Measurements from ENCODE around the gene HIVEP3. TPM values are rescaled to one million over a fixed set of nuclear protein-coding genes. Genes with fewer than 3 reads are reported as not detected.

Gene HIVEP3
- total RNA-seq, 1 donor = 1.8 TPM

- DNase-seq (ENCODE audit: insufficient read length, low spot score, missing footprints) = peak; percentile 71
- Histone ChIP-seq H3K79me2 (ENCODE audit: insufficient read depth, low read length) (no peaks in the 10 kb centered on the region), H3K4me1 (ENCODE audit: insufficient read depth, low read length) (peaks cover 13% of the 10 kb centered on the region), H4K20me1 (ENCODE audit: insufficient read depth, low read length) (peaks cover 3% of the 10 kb centered on the region), H3K9me3 (ENCODE audit: low read depth, low read length) (no peaks in the 10 kb centered on the region), H3K4me3 (ENCODE audit: insufficient read depth, low read length) (no peak overlapping the region), H2AFZ (ENCODE audit: low read length) (no peak overlapping the region), H3K4me2 (ENCODE audit: insufficient read depth, low read length) (no peak overlapping the region), H3K27me3 (ENCODE audit: insufficient read depth, low read length) (no peaks in the 10 kb centered on the region), H3K36me3 (ENCODE audit: insufficient read depth, low read length) (no peaks in the 10 kb centered on the region), H3K27ac (ENCODE audit: low read depth, low read length) (no peak overlapping the region)
- no peak for TF ChIP-seq CTCF (IDR thresholded peaks at IDR 0.05; ENCODE audit: extremely low read depth, low read depth, low read length)
These were observed 432.7 kb downstream of the HIVEP3 start for GRCh38 chr1:41486053-41486370.

- no peaks in the 10 kb centered on the region for H3K9me3 ChIP-seq (ENCODE audit: low read depth, low read length)
- no peak for TF ChIP-seq CTCF (IDR thresholded peaks at IDR 0.05; ENCODE audit: extremely low read depth, low read depth, low read length)
- no peak overlapping the region for H2AFZ ChIP-seq (ENCODE audit: low read length)
- H4K20me1 ChIP-seq (ENCODE audit: insufficient read depth, low read length) = peaks cover 3% of the 10 kb centered on the region
- no peak overlapping the region for H3K4me3 ChIP-seq (ENCODE audit: insufficient read depth, low read length)
- no peaks in the 10 kb centered on the region for H3K79me2 ChIP-seq (ENCODE audit: insufficient read depth, low read length)
- H3K27ac ChIP-seq (ENCODE audit: low read depth, low read length) = no peak overlapping the region
- H3K27me3 ChIP-seq (ENCODE audit: insufficient read depth, low read length) = no peaks in the 10 kb centered on the region
- DNase-seq (ENCODE audit: insufficient read length, low spot score, missing footprints) = peak; percentile 95
- H3K36me3 ChIP-seq (ENCODE audit: insufficient read depth, low read length) = no peaks in the 10 kb centered on the region
- peaks cover 13% of the 10 kb centered on the region for H3K4me1 ChIP-seq (ENCODE audit: insufficient read depth, low read length)
- no peak overlapping the region for H3K4me2 ChIP-seq (ENCODE audit: insufficient read depth, low read length)
These were observed 433.1 kb downstream of the HIVEP3 start for GRCh38 chr1:41485605-41486004.

GRCh38 chr1:41484402-41485241 is 434.1 kb downstream of the HIVEP3 start, which contains the start of gene EDN2:
Gene EDN2, minus strand, starts transcription at chr1:41484683. Its CDS starts 82 bp downstream, at chr1:41484601.
- peak; percentile 17 for TF ChIP-seq CTCF (IDR thresholded peaks at IDR 0.05; ENCODE audit: extremely low read depth, low read depth, low read length)
- H3K79me2 ChIP-seq (ENCODE audit: insufficient read depth, low read length) = no peaks in the 10 kb centered on the region
- no peak within 1 kb of the TSS for H3K27ac ChIP-seq (ENCODE audit: low read depth, low read length)
- no peaks in the 10 kb centered on the region for H3K36me3 ChIP-seq (ENCODE audit: insufficient read depth, low read length)
- H3K4me3 ChIP-seq (ENCODE audit: insufficient read depth, low read length) = no peak within 1 kb of the TSS
- H3K9me3 ChIP-seq (ENCODE audit: low read depth, low read length) = no peaks in the 10 kb centered on the region
- H3K4me1 ChIP-seq (ENCODE audit: insufficient read depth, low read length) = peaks cover 13% of the 10 kb centered on the region
- peak; percentile 79 for DNase-seq (ENCODE audit: insufficient read length, low spot score, missing footprints)
- H2AFZ ChIP-seq (ENCODE audit: low read length) = no peak within 1 kb of the TSS
- H3K27me3 ChIP-seq (ENCODE audit: insufficient read depth, low read length) = no peaks in the 10 kb centered on the region
- H3K4me2 ChIP-seq (ENCODE audit: insufficient read depth, low read length) = no peak within 1 kb of the TSS
- peaks cover 3% of the 10 kb centered on the region for H4K20me1 ChIP-seq (ENCODE audit: insufficient read depth, low read length)

GRCh38 chr1:41483960-41484401 is 434.7 kb downstream of the HIVEP3 start:
- DNase-seq (ENCODE audit: insufficient read length, low spot score, missing footprints) = no peak
- TF ChIP-seq CTCF (IDR thresholded peaks at IDR 0.05; ENCODE audit: extremely low read depth, low read depth, low read length) = no peak
- Histone ChIP-seq H3K4me1 (ENCODE audit: insufficient read depth, low read length) (peaks cover 13% of the 10 kb centered on the region), H3K4me3 (ENCODE audit: insufficient read depth, low read length) (no peak overlapping the region), H3K4me2 (ENCODE audit: insufficient read depth, low read length) (no peak overlapping the region), H3K79me2 (ENCODE audit: insufficient read depth, low read length) (no peaks in the 10 kb centered on the region), H3K27ac (ENCODE audit: low read depth, low read length) (no peak overlapping the region), H3K27me3 (ENCODE audit: insufficient read depth, low read length) (no peaks in the 10 kb centered on the region), H2AFZ (ENCODE audit: low read length) (no peak overlapping the region), H3K9me3 (ENCODE audit: low read depth, low read length) (no peaks in the 10 kb centered on the region), H4K20me1 (ENCODE audit: insufficient read depth, low read length) (peaks cover 3% of the 10 kb centered on the region), H3K36me3 (ENCODE audit: insufficient read depth, low read length) (no peaks in the 10 kb centered on the region)

Data from osteoblast (primary cell).